HTR-8/SVneo (cell line): ENCODE data around the gene PPY.
"Not testable (repeated sequence)": the region's sequence is repeated elsewhere in the genome, so short reads cannot be mapped to it uniquely, and the experiment has no call there.

Experiments used
- DNase-seq: peaks from one replicate; pipeline ENCODE4 v3.0.0; 2011; ENCODE audit warnings: low spot score, mixed read lengths; ENCODE audit not compliant: insufficient read length
- FAIRE-seq: peaks from 2 replicates; lab custom pipeline; 2011; peaks lifted over from hg19 to GRCh38; lab: Jason Lieb, UNC

Gene PPY

GRCh38 chr17:43907998-43908721 is 34.1 kb downstream of the PPY start:
- no peak for FAIRE-seq
- peak; percentile 81 for DNase-seq

- DNase-seq (peak; percentile 88), FAIRE-seq (peak; percentile 88)
These were observed 34.8 kb downstream of the PPY start, which contains the start of gene MPP2 for GRCh38 chr17:43907425-43907981. MPP2 (minus strand) TSS chr17:43907536; CDS start chr17:43904460, 3,076 bp downstream.

GRCh38 chr17:43906951-43907424 is 35.3 kb downstream of the PPY start:
- DNase-seq (no peak), FAIRE-seq (no peak)

GRCh38 chr17:43905985-43906852 is 36.1 kb downstream of the PPY start:
- FAIRE-seq, result peak; percentile 31
- peak; percentile 85 for DNase-seq

- DNase-seq (no peak), FAIRE-seq (no peak)
These were observed 36.8 kb downstream of the PPY start for GRCh38 chr17:43905400-43905984.

- no peak for FAIRE-seq
- DNase-seq, result no peak
These were observed 40.3 kb downstream of the PPY start for GRCh38 chr17:43901861-43902589.

- DNase-seq (no peak), FAIRE-seq (peak; percentile 58)
These were observed 41.2 kb downstream of the PPY start for GRCh38 chr17:43900858-43901754.

- peak; percentile 96 for FAIRE-seq
- peak; percentile 100 for DNase-seq
These were observed 42.0 kb downstream of the PPY start for GRCh38 chr17:43900183-43900857.

- no peak for FAIRE-seq
- no peak for DNase-seq
These were observed 43.8 kb downstream of the PPY start for GRCh38 chr17:43898446-43898845.

- DNase-seq, result no peak
- no peak for FAIRE-seq
These were observed 44.4 kb downstream of the PPY start for GRCh38 chr17:43897831-43898230.

GRCh38 chr17:43894494-43894893 is 47.8 kb downstream of the PPY start:
- DNase-seq, FAIRE-seq: not testable (repeated sequence)

- DNase-seq (no peak), FAIRE-seq (no peak)
These were observed 49.7 kb downstream of the PPY start for GRCh38 chr17:43892647-43892952.

- DNase-seq, result no peak
- no peak for FAIRE-seq
These were observed 50.2 kb downstream of the PPY start for GRCh38 chr17:43891851-43892646.
